Testis (tissue), 3 donors: Measurements from ENCODE around the gene ICA1. TPM values are rescaled to one million over a fixed set of nuclear protein-coding genes. Genes with fewer than 3 reads are reported as not detected.
"Not testable (repeated sequence)": the region's sequence is repeated elsewhere in the genome, so short reads cannot be mapped to it uniquely, and the experiment has no call there.

ENCODE experiments used
- DNase-seq: peaks from one replicate; pipeline ENCODE4 v3.0.0-alpha.2; 2019
- H3K27ac ChIP-seq, 2 donors: fragments of 200-600 bp; sonication (generic); one replicate each; pipeline ENCODE4 v1.5.1; 2019
- H3K27me3 ChIP-seq: fragments of 200-600 bp; sonication (generic); one replicate; pipeline ENCODE4 v1.5.1; 2019
- H3K36me3 ChIP-seq: fragments of 200-600 bp; sonication (generic); one replicate; pipeline ENCODE4 v1.5.1; 2017; ENCODE audit warnings: low read depth; ENCODE audit errors: missing control alignments
- H3K4me1 ChIP-seq: fragments of 200-600 bp; sonication (generic); one replicate; pipeline ENCODE4 v1.5.1; 2019
- H3K4me3 ChIP-seq, 2 donors: fragments of 200-600 bp; sonication (generic); one replicate each; pipeline ENCODE4 v1.5.1; 2017 to 2019
- H3K9me3 ChIP-seq: fragments of 200-600 bp; sonication (generic); one replicate; pipeline ENCODE4 v1.5.1; 2017
- CTCF ChIP-seq, 3 experiments: fragments of 450-650 bp in 2 of 3; fragments of 200-600 bp in 1 of 3; sonication (generic) in 1 of 3; IDR thresholded peaks; one replicate each; pipeline ENCODE4 v1.5.1; 2016 to 2019; ENCODE audit warnings: antibody characterized with exemption in 3 of 3, mild to moderate bottlenecking in 2 of 3, moderate library complexity in 1 of 3
- POLR2A ChIP-seq: fragments of 450-650 bp; IDR thresholded peaks from one replicate; pipeline ENCODE4 v1.6.1; 2017; ENCODE audit warnings: antibody characterized with exemption, mild to moderate bottlenecking, moderate library complexity
- WGBS, 2 donors: methylation state at CpG; one replicate each; pipeline ENCODE4 v1.1.5; 2018; 5-methylcytosine and 5-hydroxymethylcytosine counted together
- intact Hi-C: fragments of 100-400 bp; cut with DNase I; formaldehyde crosslinking; loops from one replicate; pipeline ENCODE4 v1.15.1; 2023; ENCODE audit warnings: low total_unique reads
- polyA plus RNA-seq: library from polyadenylated mRNA; stranded (reverse); fragments of 350-450 nt; fragmentation: Illumina TruSeq; extraction: RNeasy Lipid Tissue Mini Kit (QIAGEN cat#74804); gene quantifications from one replicate; pipeline ENCODE4 v1.2.3, GENCODE V29; 2014; ENCODE audit warnings: low read depth, low replicate concordance; ENCODE audit not compliant: insufficient read depth
- total RNA-seq, 2 donors: library from RNA; depleted of rRNA; stranded (reverse); fragments of >200 nt; gene quantifications; one replicate each; pipeline ENCODE4 v1.2.3, GENCODE V29; 2016

ICA1 gene
- total and polyA plus RNA-seq, 3 donors from 2014 or later = 33.6 to 90.3 (median 76.1) TPM

GRCh38 chr7:8070451-8071180 lies 191.4 kb downstream of the ICA1 start:
- H3K27me3 ChIP-seq = no peaks in the 10 kb centered on the region
- H3K36me3 ChIP-seq = no peaks in the 10 kb centered on the region
- 92 to 94% methylated on average over 9 of the region's 9 CpGs for WGBS, 2 donors
- TF ChIP-seq CTCF (IDR thresholded peaks at IDR 0.05) = no peak
- TF ChIP-seq POLR2A = no peak
- H3K9me3 ChIP-seq = no peaks in the 10 kb centered on the region
- intact Hi-C loops = no loop called here
- H3K4me3 ChIP-seq = no peak overlapping the region
- H3K4me1 ChIP-seq = no peaks in the 10 kb centered on the region
- H3K27ac ChIP-seq = no peak overlapping the region
- no peak for DNase-seq

DNA sequence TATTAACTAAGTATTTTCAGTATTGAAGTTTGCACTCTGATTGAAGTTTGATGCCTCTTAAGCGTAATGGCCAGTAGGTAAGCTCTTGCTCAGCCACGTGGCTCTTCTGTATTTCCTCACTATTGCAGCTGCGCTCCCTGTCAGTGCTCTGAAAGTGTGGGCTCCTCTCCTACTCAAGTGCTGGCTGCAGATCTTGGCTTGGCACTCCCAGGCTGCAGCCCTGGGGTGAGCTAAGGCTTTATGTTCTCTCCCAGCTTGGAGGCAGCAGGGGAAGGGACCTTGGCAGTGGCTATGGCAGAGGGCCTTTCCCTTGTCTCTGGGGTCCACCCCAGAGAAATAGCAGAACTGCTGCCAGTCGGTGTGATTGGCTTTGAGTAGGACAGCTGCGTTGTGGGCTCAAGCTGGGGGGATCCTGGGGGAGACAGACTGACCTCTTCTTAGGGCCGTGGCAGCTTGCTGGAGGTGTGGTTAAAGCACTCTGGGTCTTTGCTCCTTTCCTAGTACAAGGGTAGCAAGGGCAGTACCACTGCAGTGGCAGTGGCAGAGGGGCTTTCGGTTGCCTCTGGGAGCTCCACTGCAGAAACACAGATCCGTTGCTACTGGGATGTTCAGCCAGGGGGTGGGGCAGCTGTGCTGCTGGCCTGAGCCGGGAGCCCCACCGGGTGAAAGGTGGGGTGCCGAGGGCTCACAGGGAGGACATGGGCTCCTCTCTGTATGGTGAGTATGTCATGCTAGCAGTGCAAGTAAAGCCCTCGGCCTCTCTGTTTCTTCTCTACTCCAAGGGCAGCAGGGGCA lies 192.9 kb downstream of the ICA1 start:
- no peak overlapping the region for H3K27ac ChIP-seq
- no peaks in the 10 kb centered on the region for H3K27me3 ChIP-seq
- no peaks in the 10 kb centered on the region for H3K36me3 ChIP-seq
- no peak for DNase-seq
- WGBS, 2 donors = 84 to 86% methylated on average over 7 to 12 of the region's 12 CpGs
- no peaks in the 10 kb centered on the region for H3K9me3 ChIP-seq
- intact Hi-C loops = no loop called here
- H3K4me1 ChIP-seq = no peaks in the 10 kb centered on the region
- no peak for TF ChIP-seq POLR2A
- no peak overlapping the region for H3K4me3 ChIP-seq

GRCh38 chr7:8065356-8065813 lies 196.6 kb downstream of the ICA1 start:
- no peak for DNase-seq
- 70 to 83% methylated on average over 2 of the region's 2 CpGs for WGBS, 2 donors
- Histone ChIP-seq H3K27me3 (no peaks in the 10 kb centered on the region), H3K36me3 (no peaks in the 10 kb centered on the region), H3K27ac (no peak overlapping the region), H3K4me1 (no peaks in the 10 kb centered on the region), H3K9me3 (no peaks in the 10 kb centered on the region), H3K4me3 (no peak overlapping the region)
- intact Hi-C loops = no loop called here
- TF ChIP-seq POLR2A (no peak), CTCF (IDR thresholded peaks at IDR 0.05) (no peak)

GRCh38 chr7:8064828-8065227 lies 197.1 kb downstream of the ICA1 start:
- Histone ChIP-seq H3K27me3 (no peaks in the 10 kb centered on the region), H3K9me3 (no peaks in the 10 kb centered on the region), H3K4me1 (no peaks in the 10 kb centered on the region), H3K27ac (no peak overlapping the region), H3K36me3 (no peaks in the 10 kb centered on the region), H3K4me3 (no peak overlapping the region)
- no peak for DNase-seq
- WGBS, 2 donors = 96 to 97% methylated on average over 12 of the region's 12 CpGs
- intact Hi-C loops = no loop called here
- TF ChIP-seq CTCF (IDR thresholded peaks at IDR 0.05) (no peak), POLR2A (no peak)

DNA sequence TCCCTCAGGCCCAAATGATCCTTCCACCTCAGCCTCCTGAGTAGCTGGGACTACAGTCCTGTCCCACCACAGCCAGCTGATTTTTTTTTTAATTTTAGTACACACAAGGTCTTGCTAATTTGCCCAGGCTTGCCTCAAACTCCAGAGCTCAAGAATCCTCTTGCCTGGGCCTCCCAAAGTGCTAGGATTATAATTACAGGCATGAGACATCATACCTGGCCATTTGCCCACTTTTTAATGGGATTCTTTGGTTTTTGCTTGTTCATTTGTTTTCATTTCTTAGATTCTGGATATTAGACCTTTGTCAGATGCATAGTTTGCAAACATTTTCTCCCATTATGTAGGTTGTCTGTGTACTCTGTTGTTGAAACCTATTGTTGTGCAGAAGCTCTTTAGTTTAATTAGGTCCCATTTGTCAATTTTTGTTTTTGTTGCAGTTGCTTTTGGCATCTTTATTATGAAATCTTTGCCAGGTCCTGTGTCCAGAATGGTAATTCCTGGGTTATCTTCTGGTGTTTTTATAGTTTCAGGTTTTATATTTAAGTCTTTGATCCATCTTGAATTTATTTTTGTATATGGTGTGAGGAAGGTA lies 198.2 kb downstream of the ICA1 start:
- TF ChIP-seq POLR2A (no peak), CTCF (IDR thresholded peaks at IDR 0.05) (no peak)
- Histone ChIP-seq H3K4me3 (no peak overlapping the region), H3K9me3 (no peaks in the 10 kb centered on the region), H3K4me1 (no peaks in the 10 kb centered on the region), H3K36me3 (no peaks in the 10 kb centered on the region), H3K27me3 (no peaks in the 10 kb centered on the region), H3K27ac (no peak overlapping the region)
- DNase-seq = no peak
- intact Hi-C loops = no loop called here

DNA sequence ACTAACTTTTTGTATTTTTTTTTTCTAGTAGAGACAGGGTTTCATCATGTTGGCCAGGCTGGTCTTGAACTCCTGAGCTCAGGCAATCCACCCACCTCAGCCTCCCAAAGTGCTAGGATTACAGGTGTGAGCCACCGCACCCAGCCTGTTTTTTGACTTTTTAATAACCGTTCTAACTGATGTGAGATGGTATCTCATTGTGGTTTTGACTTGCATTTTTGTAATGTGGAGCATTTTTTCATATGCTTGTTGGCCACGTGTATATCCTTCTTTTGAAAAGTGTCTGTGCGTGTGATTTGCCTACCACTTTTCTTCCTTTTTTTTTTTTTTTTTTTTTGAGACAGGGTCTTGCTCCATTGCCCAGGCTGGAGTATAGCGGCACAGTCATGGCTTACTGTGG lies 198.7 kb downstream of the ICA1 start:
- H3K36me3 ChIP-seq, H3K27me3 ChIP-seq, H3K4me1 ChIP-seq, H3K27ac ChIP-seq, DNase-seq, intact Hi-C loops, H3K4me3 ChIP-seq, H3K9me3 ChIP-seq: not testable (repeated sequence)
- 93 to 95% methylated on average over 5 of the region's 5 CpGs for whole genome bisulfite sequencing, 2 donors
